ENCODE results near the gene SPEM2. TPM values are rescaled to one million over a fixed set of nuclear protein-coding genes. Genes with fewer than 3 reads are reported as not detected.

SPEM2 gene
- total RNA-seq, 1 experiment from 2014 or later: not detected

DNA sequence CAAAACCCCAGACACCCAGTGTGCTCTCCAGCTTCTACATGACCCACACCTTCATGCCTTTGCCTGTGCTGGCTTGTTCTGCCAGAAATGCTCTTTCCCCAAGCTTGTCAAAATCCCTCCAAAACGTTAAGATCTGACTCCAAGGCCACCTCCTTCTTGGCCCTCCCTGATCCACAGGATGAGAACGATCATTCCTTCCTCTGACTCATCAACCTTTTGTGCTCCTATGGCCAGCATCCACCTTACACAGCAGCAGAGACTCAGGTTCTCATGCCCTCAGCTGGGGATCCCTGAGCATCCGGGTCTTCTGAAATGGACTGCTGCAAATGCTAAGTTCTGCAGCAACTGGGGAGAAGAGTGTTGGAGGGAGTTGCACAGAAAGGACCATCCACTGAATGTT lies 51.1 kb downstream of the SPEM2 start:
- H3K4me3 Mint-ChIP-seq: no peak overlapping the region
- H3T11ph ChIP-seq (ENCODE audit: low read length): no peak overlapping the region
- no peak overlapping the region for H2AFZ ChIP-seq (ENCODE audit: low read length)
- H2BK5ac ChIP-seq (ENCODE audit: insufficient read length, low read length): no peak overlapping the region
- no peaks in the 10 kb centered on the region; the same call in 1 of the 2 replicates for H3K27me3 Mint-ChIP-seq (ENCODE audit: low read depth)
- no peak for DNase-seq
- no peak overlapping the region for H3K4ac ChIP-seq (ENCODE audit: low read depth, low read length)
- H3K27ac Mint-ChIP-seq: peak overlapping the region in 2 of 3 experiments; percentile 20 to 90; a peak in 3 of 7 replicates
- H3K9ac ChIP-seq (ENCODE audit: extremely low read depth, insufficient read length, low read length): peak overlapping the region; percentile 29
- no peak overlapping the region for H4K5ac ChIP-seq (ENCODE audit: insufficient read length, low read depth, low read length)
- H3K9me3 ChIP-seq (ENCODE audit: control insufficient read depth, low read depth, low read length): no peaks in the 10 kb centered on the region
- H3K79me1 ChIP-seq (ENCODE audit: insufficient read depth, low read depth, low read length, poor library complexity, severe bottlenecking): peaks cover 3% of the 10 kb centered on the region
- H3K18ac ChIP-seq (ENCODE audit: insufficient read length, low read depth, low read length): no peak overlapping the region
- H3K23ac ChIP-seq (ENCODE audit: insufficient read length, low read depth, low read length): no peak overlapping the region
- peaks cover 35 to 37% of the 10 kb centered on the region in 2 experiments for H3K4me1 Mint-ChIP-seq
- H2BK120ac ChIP-seq (ENCODE audit: low read depth, low read length, poor library complexity, severe bottlenecking): no peak overlapping the region
- H4K91ac ChIP-seq (ENCODE audit: insufficient read length, low read depth, low read length): no peak overlapping the region
- peaks cover 4% of the 10 kb centered on the region for H3K23me2 ChIP-seq (ENCODE audit: insufficient read length, low read depth, low read length, poor library complexity, severe bottlenecking)
- no peak overlapping the region for H2BK12ac ChIP-seq (ENCODE audit: insufficient read length, low read depth, low read length)
- no peak overlapping the region for H3K56ac ChIP-seq (ENCODE audit: insufficient read length, low read depth, low read length)
- peaks cover 8% of the 10 kb centered on the region; the same call in 1 of the 2 replicates for H3K4me1 ChIP-seq (ENCODE audit: insufficient read depth, low read length)
- H3K79me2 ChIP-seq (ENCODE audit: insufficient read depth, low read length): peaks cover 5% of the 10 kb centered on the region; the same call in 1 of the 2 replicates
- no peak overlapping the region for H3K27ac ChIP-seq (ENCODE audit: insufficient read length, low read depth, low read length)
- H2BK20ac ChIP-seq (ENCODE audit: low read depth, low read length, poor library complexity, severe bottlenecking): no peak overlapping the region
- no peaks in the 10 kb centered on the region for H3K27me3 ChIP-seq (ENCODE audit: insufficient read depth, low read length)
- TF ChIP-seq, protein P1, sequence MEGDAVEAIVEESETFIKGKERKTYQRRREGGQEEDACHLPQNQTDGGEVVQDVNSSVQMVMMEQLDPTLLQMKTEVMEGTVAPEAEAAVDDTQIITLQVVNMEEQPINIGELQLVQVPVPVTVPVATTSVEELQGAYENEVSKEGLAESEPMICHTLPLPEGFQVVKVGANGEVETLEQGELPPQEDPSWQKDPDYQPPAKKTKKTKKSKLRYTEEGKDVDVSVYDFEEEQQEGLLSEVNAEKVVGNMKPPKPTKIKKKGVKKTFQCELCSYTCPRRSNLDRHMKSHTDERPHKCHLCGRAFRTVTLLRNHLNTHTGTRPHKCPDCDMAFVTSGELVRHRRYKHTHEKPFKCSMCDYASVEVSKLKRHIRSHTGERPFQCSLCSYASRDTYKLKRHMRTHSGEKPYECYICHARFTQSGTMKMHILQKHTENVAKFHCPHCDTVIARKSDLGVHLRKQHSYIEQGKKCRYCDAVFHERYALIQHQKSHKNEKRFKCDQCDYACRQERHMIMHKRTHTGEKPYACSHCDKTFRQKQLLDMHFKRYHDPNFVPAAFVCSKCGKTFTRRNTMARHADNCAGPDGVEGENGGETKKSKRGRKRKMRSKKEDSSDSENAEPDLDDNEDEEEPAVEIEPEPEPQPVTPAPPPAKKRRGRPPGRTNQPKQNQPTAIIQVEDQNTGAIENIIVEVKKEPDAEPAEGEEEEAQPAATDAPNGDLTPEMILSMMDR (conservative IDR thresholded peaks at IDR 0.05): no peak
- no peak overlapping the region for H2BK15ac ChIP-seq (ENCODE audit: low read depth, low read length)
- H3K14ac ChIP-seq (ENCODE audit: insufficient read depth, low read length): no peak overlapping the region
- no CpG with 5 or more reads among the region's 3 CpGs for WGBS (ENCODE audit: extremely low coverage, insufficient read length, low lambda C conversion rate)
- H4K20me1 ChIP-seq (ENCODE audit: control insufficient read depth, insufficient read depth, insufficient read length): peaks cover 6% of the 10 kb centered on the region
- H2AK5ac ChIP-seq (ENCODE audit: insufficient read length, low read length): no peak overlapping the region
- H3K9me3 Mint-ChIP-seq: no peaks in the 10 kb centered on the region; a peak in 1 of 5 replicates
- no peak overlapping the region for H3K4me2 ChIP-seq (ENCODE audit: insufficient read depth, insufficient read length, low read length)
- H3K36me3 Mint-ChIP-seq (ENCODE audit: insufficient read depth in 1 of 3, low read depth in 3 of 3): peaks cover 0 to 4% (median 0%) of the 10 kb centered on the region in 3 experiments; a peak in 1 of 7 replicates
- no peak overlapping the region for H4K8ac ChIP-seq (replicated peaks; ENCODE audit: insufficient read length, low read depth, low read length)
